NCI-H774 (cell line): Measurements from ENCODE around the gene ANXA8.

Source experiments
- DNase-seq: peaks from one replicate; lab custom pipeline; 2025; lab: John Stamatoyannopoulos, UW

The ANXA8 gene

DNA sequence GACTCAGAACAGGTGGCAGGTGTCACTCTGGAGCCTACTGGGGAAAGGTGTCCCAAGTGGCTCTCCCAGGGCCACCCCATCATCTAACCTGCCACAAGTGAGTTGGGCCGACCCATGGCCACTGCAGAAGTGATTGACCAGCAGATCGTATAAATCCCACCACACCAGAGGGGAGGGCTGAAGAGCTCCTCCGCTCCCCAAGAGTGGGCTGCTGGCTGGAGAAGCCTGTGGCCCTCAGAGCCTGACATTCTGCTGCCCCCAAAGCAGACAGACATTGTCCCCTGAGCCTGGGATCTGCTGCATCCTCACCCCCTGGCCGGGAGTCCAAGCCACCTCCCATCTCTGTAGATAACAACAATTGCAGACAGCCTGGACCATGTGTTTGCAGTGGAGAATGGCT is 36.7 kb downstream of the ANXA8 start:
- no peak for DNase-seq

GRCh38 chr10:47445720-47446119 is 38.2 kb downstream of the ANXA8 start:
- DNase-seq: no peak

- no peak for DNase-seq
Observed at GRCh38 chr10:47444047-47444446, 39.9 kb downstream of the ANXA8 start.

GRCh38 chr10:47443145-47443544 is 40.8 kb downstream of the ANXA8 start:
- DNase-seq: no peak

GRCh38 chr10:47442351-47442750 is 41.6 kb downstream of the ANXA8 start:
- DNase-seq: no peak

DNA sequence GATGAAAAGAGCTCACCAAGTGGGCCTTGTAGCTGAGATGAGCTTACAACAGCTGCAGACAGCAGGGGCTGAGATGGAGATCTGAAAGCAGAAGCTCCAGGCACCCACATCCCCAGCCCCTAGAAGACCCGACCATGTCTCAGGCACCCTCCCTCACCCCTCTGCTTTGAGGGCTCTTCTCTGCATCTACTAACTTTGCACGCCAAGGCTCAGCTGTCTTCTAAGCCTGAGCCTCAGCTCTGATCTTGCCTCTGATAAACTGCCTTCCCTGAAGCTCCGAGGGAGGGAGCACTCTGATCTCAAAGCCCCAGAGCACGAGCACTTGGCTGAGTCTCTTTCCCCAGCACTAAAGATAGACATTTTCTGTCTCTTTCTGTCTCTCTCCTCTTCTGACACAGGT is 42.0 kb downstream of the ANXA8 start:
- no peak for DNase-seq

- no peak for DNase-seq
Observed at GRCh38 chr10:47440207-47440606, 43.7 kb downstream of the ANXA8 start.

GRCh38 chr10:47438857-47439474 is 44.9 kb downstream of the ANXA8 start:
- DNase-seq: peak; percentile 52

DNA sequence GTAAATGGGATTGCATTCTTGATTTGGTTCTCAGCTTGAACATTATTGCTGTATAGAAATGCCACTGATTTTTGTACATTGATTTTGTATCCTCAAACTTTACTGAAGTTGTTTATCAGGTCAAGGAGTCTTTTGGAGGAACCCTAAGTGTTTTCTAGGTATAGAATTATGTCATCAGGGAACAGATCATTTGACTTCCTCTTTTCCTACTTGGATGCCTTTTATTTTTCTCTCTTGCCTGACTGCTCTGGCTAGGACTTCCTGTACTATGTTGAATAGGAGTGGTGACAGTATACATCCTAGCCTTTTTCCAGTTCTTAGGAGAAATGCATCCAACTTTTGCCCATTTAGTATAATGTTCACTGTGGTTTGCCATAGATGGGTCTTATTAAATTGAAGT is 48.8 kb downstream of the ANXA8 start:
- no peak for DNase-seq

GRCh38 chr10:47425813-47426419 is 58.0 kb downstream of the ANXA8 start:
- no peak for DNase-seq

- no peak for DNase-seq
Observed at GRCh38 chr10:47424231-47424630, 59.7 kb downstream of the ANXA8 start.

DNA sequence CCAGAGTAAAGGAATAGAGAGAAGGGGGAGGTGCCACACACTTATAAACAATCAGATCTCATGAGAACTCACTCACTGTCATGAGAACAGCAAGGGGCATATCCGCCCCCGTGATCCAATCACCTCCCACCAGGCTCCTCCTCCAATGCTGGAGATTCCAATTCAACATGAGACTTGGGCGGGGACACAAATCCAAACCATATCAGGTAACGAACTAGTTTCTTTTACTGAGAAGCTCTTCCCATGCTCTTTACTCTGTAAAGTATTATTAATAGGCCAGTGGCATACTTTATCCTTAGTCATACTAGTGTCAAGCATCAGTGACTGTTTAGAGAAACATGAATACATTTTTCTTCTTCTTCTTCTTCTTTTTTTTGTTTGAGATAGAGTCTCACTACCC is 60.4 kb downstream of the ANXA8 start:
- no peak for DNase-seq

DNA sequence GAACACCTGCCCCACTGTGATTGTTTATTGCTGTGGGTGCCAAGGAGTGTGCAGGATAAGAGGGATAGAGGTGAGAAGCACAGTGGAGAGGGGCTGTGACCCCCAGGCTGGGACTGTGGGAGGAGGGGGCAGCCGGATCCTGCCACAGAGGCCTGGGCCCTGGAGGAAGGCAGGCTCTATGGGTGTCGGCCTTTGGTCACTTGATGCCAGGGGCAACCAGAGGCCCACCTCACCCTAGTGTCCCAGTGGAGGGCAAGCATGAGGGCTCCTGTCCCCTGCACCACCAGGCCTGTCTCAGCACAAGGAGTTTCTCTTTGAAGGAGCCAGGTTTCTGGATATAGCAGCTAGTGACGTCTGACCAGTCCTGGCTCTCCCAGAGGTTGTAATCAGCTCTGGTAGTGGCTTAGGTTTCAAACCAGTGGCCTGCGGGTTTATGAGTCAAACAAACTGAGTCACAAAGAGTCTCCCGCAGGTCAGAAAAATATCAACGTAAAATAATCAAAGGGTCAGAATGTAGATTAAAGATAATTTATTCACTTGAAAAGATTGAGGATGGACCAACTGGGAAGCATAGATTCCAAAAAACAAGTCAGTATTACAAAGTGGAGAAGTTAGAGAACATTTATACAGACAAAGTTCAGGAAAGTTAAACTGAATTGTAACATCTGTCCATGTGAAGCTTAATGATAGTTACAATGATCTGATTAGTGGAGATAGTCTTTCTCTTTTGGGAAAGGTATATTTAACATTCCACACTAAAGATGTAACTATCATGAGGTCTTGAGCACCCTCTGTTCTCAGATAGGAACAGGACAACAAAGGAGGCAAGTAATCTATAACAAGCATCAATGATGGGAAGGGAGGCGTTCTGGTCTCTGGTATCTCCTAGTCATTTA is 62.6 kb downstream of the ANXA8 start:
- no peak for DNase-seq

- DNase-seq: no peak
Observed at GRCh38 chr10:47420305-47421056, 63.4 kb downstream of the ANXA8 start.

DNA sequence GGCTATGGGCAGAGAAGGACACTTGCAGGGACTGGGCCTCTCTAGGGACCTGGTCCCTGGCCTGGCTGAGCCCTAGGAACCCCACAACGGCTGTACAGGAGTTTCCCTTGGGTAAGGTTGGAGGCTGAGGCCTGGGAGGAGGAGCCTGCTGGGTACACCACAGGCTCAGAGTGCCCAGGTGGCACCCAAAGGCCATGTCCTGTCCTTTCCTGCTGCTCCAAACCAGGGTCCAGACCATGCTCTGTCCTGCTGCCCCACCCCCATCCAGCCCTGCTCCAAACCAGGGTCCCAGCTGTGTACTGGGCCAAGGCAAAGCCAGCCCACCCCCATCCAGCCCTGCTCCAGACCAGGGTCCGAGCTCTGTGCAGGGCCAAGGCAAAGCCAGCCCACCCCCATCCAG is 64.5 kb downstream of the ANXA8 start:
- no peak for DNase-seq

- DNase-seq: no peak
Observed at GRCh38 chr10:47418966-47419365, 64.9 kb downstream of the ANXA8 start.

DNA sequence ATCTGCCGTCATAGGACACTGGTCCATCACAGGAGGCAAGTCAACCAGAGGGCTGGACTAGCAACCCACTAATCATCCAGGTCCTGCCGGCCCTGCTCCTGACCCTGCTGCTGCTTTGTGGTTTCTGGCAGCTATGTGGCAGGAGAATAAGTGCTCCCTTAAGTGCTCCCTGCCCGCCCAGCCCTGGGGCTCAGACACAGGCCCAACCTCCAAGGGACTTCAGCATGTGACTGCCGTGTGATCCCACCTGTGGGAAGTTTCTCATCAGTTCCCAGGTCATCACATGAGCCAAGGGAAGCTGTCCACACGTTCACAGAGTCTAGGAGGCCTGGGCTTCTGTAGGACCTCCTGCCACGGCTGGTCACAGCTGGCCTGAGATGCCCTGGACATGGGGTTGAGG is 65.6 kb downstream of the ANXA8 start:
- DNase-seq: no peak
